ENCODE data around the gene NFKB2.
A peak's percentile ranks its signal among the peaks of the same experiment; 100 is the strongest.

NFKB2 gene

DNA sequence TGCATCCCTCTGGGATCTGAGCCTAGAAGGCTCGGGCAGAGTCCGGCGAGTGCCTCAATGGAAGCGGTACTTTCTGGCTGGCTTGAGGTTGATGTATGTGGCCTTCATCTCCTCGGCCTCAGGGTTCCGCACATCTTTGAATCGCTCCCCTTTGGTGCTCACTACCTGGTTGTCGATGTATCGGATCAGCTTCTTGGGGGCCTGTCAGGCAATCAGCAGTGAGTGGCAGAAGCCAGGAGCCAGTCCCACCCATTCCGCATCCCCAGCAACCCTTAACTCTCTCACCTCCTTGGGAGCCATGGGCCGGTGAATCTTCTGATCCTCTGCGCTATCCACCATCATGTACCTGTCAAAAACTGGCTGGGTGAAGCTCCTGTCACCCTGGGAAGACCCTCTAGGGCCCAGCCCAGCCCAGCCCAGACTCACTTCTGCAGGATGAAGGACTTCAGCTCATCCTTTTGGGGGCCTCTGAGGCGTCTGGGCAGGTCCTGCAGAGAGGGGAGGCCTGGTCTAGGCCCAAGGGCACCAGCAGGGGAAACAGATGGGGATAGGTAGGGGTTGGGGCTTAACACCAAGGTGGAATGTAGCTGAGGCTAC is 28.0 kb downstream of the NFKB2 start:
- Histone ChIP-seq H3K4me3 (peak overlapping the region in 1 of 2 donors; percentile 71), H3K27ac (peak overlapping the region in 1 of 2 donors; percentile 90), H3K36me3 (peaks cover 0 to 32% (median 15%) of the 10 kb centered on the region in 3 donors), H3K9me3 (no peaks in the 10 kb centered on the region), H3K4me1 (peaks cover 5 to 46% (median 35%) of the 10 kb centered on the region in 4 donors), H3K27me3 (peaks cover 0 to 5% of the 10 kb centered on the region in 2 donors)
- no peak for TF ChIP-seq CTCF (IDR thresholded peaks at IDR 0.05)
- no peak for DNase-seq
- intact Hi-C loops (cut with DNase I; ENCODE audit: low total_unique reads): no loop called here

DNA sequence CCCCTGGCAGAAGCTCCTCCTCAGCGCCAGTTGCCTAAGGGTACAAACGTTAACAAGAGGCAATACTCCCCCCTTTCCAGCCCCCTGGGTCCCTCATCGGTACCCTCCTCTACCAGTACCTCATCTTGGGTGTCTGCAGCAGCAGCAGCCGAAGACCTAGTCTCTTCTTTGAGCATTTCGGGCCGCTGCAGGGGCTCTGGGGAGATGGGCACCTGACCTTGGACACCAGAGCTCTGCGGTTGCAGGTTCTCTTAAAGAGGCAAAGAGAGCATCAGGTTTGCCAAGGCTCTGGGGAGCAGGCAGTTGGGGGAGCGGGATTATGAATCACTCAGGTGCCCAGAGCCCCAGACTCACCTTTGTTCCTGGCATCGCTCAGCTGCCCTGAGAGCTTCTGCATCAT is 28.6 kb downstream of the NFKB2 start:
- peaks cover 5 to 40% (median 29%) of the 10 kb centered on the region in 4 donors for H3K4me1 ChIP-seq
- H3K27me3 ChIP-seq: no peaks in the 10 kb centered on the region
- no peaks in the 10 kb centered on the region for H3K9me3 ChIP-seq
- no peak for DNase-seq
- intact Hi-C loops (cut with DNase I; ENCODE audit: low total_unique reads): no loop called here
- H3K27ac ChIP-seq: no peak overlapping the region
- peaks cover 0 to 32% (median 15%) of the 10 kb centered on the region in 3 donors for H3K36me3 ChIP-seq
- H3K4me3 ChIP-seq: no peak overlapping the region
- no peak for TF ChIP-seq CTCF (IDR thresholded peaks at IDR 0.05)

DNA sequence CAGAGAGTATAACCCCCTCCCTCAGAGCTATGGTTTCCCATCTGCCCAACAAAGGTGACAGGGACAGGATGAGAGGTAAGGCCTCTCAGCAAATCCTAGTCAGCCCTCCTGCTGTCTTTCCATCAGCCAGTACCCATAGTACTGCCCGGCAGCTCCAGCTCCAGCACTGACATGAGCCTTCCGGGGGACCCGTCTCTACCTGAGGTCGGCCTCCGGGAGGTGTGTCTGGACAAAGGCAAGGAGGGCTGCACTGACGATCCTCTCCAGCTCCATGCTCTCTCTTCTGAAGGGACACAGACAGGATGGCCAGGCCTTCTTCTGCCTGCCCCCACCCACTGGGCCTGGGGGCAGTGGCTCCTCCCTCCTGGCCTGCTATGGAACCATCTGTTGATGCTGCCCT is 29.4 kb downstream of the NFKB2 start:
- Histone ChIP-seq H3K27me3 (no peaks in the 10 kb centered on the region), H3K4me3 (no peak overlapping the region), H3K27ac (no peak overlapping the region), H3K4me1 (peaks cover under 1 to 32% (median 21%) of the 10 kb centered on the region in 4 donors), H3K9me3 (no peaks in the 10 kb centered on the region), H3K36me3 (peaks cover 0 to 32% (median 15%) of the 10 kb centered on the region in 3 donors)
- no peak for DNase-seq
- TF ChIP-seq CTCF (IDR thresholded peaks at IDR 0.05): no peak
- intact Hi-C loops (cut with DNase I; ENCODE audit: low total_unique reads): no loop called here

DNA sequence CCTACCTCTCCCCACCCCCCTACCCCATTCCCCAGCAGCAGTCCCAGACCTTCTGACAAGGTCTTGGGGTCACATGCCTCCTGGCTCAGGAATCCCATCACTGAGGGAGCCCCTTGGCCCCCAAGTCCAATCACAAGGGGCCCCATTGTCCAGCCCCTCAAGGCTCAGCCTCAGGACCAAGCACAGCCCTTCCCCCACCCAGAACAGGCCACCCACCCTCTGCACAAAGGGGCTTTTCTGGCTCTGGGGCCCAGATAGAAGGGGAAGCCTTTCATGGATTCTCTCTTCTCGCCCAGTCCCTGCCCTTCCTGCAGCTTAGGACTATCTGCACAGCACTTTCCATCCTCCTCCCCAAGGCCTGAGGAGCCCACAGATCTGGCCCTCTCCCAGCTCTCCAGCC is 29.9 kb downstream of the NFKB2 start:
- no peak for TF ChIP-seq CTCF (IDR thresholded peaks at IDR 0.05)
- Histone ChIP-seq H3K4me3 (no peak overlapping the region), H3K9me3 (no peaks in the 10 kb centered on the region), H3K36me3 (peaks cover 0 to 32% (median 15%) of the 10 kb centered on the region in 3 donors), H3K4me1 (peaks cover 0 to 27% (median 17%) of the 10 kb centered on the region in 4 donors), H3K27me3 (no peaks in the 10 kb centered on the region), H3K27ac (no peak overlapping the region)
- DNase-seq: no peak
- intact Hi-C loops (cut with DNase I; ENCODE audit: low total_unique reads): no loop called here

- Histone ChIP-seq H3K27me3 (no peaks in the 10 kb centered on the region), H3K9me3 (no peaks in the 10 kb centered on the region), H3K4me3 (no peak overlapping the region), H3K36me3 (peaks cover 0 to 32% (median 15%) of the 10 kb centered on the region in 3 donors), H3K4me1 (peaks cover 0 to 30% (median 25%) of the 10 kb centered on the region in 4 donors), H3K27ac (no peak overlapping the region)
- intact Hi-C loops (cut with DNase I; ENCODE audit: low total_unique reads): no loop called here
- no peak for DNase-seq
- no peak for TF ChIP-seq CTCF (IDR thresholded peaks at IDR 0.05)
These were observed 31.3 kb downstream of the NFKB2 start for GRCh38 chr10:102426803-102427287.

All from tibial artery (tissue), 4 donors.